DMS53 (cell line): ENCODE results near the gene CBLN2.
A peak's percentile ranks its signal among the peaks of the same experiment; 100 is the strongest.

Source experiments
- DNase-seq: peaks from one replicate; lab custom pipeline; 2025; lab: John Stamatoyannopoulos, UW

CBLN2 gene

DNA sequence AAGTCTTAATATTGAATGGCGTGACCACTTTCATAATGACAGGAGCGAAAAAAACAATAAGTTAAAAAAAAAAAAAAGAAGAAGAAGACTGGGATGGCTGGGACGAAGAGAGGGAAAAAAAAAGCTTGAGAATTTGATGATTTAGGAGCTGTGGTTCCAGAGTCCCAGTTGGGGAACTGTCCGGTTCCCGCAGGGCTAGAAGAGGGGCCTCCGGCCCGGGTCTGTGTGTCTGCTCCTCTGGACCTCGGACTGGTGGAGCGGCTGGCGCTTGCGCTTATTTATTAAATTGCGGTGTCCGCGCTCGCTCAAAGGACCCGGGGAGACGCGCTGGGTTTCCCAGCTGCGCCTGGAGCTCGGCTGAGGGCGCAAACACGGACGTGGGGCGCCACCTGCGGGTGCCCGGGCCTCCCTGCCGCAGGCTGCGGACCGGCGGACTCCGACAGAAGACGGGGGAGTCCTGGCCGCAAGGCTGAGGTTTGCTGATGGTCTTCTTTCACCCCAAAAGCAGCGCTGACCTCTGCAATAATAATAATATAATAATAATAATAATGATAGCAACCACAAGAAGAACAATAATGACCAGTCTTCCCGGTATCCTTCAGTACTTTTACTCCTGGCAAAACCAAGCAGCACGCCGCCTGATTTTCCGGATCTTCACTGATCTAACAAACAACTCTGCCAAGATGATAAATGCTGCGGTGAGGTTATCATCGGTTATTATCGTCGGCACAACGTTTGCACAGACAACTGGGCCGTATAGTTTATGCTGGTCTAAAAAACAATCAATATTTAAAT, at the start of gene CBLN2:
TSS of gene CBLN2 (minus strand) at position 251 of the 795 bp plus-strand sequence. CDS start 2,182 bp downstream, outside the sequence.
- DNase-seq, result peak; percentile 98

DNA sequence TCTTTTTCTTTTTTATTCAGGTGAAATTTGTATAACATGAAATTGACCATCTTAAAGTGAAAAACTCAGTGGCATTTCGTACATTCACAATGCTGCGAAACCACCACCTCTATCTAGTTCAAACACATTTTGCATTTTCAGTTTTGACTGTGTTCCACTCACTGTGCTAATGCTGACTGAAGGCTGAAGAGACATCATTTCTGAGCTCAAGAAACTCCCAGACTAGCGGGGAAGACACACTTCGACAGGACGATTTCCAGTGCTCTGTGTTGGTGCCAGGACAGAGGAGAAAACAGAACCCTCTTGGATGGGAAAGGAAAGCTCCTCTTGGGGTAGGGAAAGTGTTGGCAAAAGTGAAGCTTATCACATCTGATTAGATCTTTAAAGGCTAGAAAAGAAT, 44.2 kb upstream of the CBLN2 start:
- DNase-seq, result no peak

DNA sequence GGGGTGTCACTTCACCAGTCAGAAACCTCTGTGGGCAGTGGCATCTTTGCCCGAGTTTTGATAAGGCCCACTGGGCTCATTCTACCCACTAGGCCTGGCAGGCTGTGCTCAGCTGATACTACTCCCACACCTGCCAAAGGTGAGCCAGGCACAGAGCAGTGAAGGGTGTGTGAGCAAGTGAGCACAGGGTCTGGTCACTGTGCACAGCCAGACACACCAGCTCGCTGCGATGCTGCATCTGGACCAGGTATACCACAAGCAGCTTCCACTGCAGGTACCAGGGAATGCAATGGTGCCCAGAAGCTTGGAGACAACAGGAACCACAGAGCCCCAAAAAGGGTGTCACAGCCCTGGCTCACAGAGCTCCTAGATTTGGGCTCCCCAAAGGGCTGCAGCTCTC, 40.6 kb upstream of the CBLN2 start:
- DNase-seq, result no peak

GRCh38 chr18:72581976-72582375, 37.8 kb upstream of the CBLN2 start:
- DNase-seq, result no peak

DNA sequence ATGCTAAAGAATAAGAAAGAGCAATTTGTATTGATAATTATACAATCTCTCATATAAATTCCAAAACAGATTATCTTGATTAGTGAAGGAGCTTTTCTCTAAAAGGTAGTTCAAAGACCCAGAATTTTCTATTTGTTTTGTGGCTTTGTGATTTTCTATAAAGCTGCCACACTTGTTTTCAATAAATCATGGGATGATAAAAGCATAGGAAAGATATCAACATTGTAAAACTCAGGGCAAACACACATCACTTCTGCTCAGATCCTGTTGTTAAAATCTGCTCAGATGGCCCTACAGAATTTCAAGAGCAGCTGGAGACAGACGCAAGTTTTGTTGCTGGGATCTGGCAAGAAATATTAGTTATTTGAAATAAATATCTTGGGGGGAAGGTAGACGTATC, 28.8 kb upstream of the CBLN2 start:
- DNase-seq, result no peak

DNA sequence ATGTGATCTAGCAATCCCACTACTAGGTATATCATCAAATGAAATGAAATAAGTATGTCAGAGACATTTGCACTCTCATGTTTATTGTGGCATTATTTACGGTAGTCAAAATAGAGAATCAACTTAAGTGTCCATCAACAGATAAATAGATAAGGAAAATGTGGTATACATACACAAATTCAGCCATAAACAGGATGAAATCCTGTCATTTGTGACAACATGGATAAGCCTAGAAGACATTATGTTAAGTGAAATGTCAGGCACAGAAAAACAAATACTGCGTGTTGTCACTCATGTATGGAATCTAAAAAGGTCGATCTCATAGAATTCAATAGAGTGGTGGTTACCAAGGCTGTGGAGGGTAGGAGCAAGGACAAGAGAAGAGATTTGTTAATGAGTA, 22.1 kb upstream of the CBLN2 start:
- DNase-seq, result no peak

DNA sequence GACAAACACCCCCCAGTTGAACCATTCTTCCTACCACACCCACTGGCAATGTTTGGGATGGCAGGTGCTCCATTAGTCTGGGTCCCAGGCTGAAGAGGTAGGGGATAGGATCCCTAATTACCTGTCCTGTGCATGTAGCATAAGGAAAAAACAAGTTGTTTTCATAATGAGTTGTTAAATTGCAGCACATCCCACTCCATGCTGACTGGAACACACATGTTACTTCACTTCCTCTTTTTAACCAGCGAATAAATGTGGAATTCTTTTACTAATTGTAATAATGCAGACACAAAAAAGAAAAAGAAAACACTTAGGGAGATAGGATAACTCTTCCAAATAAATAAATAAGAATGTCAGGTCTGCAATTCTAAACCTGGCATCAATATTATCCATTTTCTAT, 11.8 kb upstream of the CBLN2 start:
- DNase-seq, result no peak

DNA sequence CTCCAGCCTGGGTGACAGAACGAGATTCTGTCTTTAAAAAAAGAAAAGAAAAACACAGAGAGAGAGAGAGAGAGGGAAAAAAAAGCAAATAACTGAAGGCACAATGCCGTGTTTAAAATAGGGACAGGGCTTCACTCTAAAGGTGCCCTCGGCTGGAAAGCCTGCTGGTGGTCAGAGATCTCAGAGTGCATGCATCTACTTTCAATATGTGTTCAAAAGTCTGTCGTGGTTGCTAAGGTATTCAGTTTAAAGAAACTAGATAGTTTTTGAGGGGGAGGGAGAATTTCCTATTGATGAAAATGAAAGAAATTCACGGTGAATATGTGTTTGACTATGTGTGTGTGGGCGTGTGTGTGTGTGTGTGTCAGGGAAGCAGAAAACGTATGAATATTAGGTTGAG, 11.0 kb upstream of the CBLN2 start:
- no peak for DNase-seq

DNA sequence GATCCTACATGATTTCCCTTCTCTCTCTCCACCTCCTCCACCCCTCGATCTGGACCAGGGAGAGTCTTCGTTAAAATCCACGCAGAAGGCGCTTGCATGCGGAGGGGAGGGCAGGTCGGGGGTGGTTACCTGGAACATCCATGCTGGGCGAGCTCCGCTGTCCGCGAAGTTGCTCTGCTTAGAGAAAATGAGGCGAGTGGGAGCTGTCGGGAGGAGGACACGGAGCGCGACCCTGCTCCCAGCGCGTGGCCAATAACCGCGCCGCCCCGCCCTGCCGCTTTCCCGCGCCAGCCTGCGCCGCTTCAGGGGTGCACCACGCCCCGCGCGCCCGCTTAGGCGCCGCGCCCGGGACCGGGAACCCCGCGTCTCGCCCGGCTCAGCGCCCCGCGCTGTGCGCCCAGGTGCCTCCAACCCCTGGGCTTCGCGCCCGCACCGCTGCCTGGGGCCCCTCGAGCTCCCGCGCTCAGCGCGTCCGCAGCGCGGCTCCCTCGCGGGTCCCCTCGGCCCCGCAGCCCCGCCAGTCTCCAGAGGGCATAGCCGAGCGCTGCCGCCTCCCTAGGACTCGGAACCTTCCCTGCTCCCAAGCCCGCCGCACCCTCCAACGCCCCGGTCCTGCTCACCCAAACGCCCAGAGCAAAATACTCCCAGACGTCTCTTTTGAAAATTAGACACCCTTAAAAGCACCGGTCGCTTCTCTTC, 636 bp downstream of the CBLN2 start:
- DNase-seq, result peak; percentile 86

- peak; percentile 81 for DNase-seq
These were observed 1.2 kb downstream of the CBLN2 start for GRCh38 chr18:72542984-72543356.

GRCh38 chr18:72542342-72542741, 1.8 kb downstream of the CBLN2 start:
- DNase-seq, result peak; percentile 84

- DNase-seq, result peak; percentile 92
These were observed 2.2 kb downstream of the CBLN2 start for GRCh38 chr18:72541871-72542332.

DNA sequence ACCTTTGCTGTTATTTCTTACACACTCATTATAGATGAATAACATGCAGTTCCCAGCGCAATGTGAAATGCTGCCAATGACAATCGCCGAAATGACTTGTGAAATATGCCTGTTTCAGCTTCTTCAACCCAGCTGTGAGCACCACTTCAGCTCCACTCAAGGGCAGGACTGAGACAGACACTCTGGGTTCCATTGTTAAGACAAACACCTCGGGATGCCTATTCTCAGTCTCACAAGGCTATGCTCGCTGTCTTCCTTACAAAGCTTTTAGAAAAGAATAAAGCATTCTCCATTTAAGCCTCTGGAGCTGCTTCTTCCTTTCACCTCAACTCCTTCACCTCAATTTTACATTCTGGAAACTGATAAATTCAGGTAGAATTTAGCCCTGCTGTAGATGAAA, 4.2 kb downstream of the CBLN2 start:
- DNase-seq, result peak; percentile 14

GRCh38 chr18:72530622-72531021, 13.5 kb downstream of the CBLN2 start:
- DNase-seq, result peak; percentile 32

DNA sequence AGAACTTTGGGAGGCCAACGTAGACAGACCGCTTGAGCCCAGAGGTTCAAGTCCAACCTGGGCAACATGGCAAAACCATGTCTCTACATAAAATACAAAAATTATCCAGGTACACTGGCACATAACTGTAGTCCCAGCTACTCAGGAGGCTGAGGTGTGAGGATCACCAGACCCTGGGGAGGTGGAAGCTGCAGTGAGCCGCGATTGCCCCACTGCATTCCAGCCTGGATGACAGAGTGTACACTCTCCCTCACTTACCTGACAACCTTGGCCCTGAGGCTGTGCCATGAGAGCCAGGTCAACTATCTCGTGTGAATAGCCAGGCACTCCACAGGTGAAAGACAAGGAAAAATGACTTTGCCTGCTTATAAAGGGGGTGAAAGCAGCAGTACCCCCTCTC, 39.3 kb downstream of the CBLN2 start:
- DNase-seq, result no peak

GRCh38 chr18:72502671-72503431, 41.3 kb downstream of the CBLN2 start:
- DNase-seq, result no peak

GRCh38 chr18:72492497-72492896, 51.6 kb downstream of the CBLN2 start:
- DNase-seq, result no peak
